ENCODE measurements around the gene ENTPD2.
"Not testable (repeated sequence)": the region's sequence is repeated elsewhere in the genome, so short reads cannot be mapped to it uniquely, and the experiment has no call there.

Gene ENTPD2

GRCh38 chr9:137044502-137045177, 9.2 kb downstream of the ENTPD2 start:
- DNase-seq = no peak

- no peak for DNase-seq
Measured at GRCh38 chr9:137044037-137044436, 9.8 kb downstream of the ENTPD2 start.

- no peak for DNase-seq
Measured at GRCh38 chr9:137042751-137043727, 10.8 kb downstream of the ENTPD2 start.

- DNase-seq = no peak
Measured at GRCh38 chr9:137041124-137041523, 12.7 kb downstream of the ENTPD2 start.

GRCh38 chr9:137040568-137040967, 13.3 kb downstream of the ENTPD2 start:
- DNase-seq = no peak

GRCh38 chr9:137039611-137040366, 14.1 kb downstream of the ENTPD2 start:
- no peak for DNase-seq

- no peak for DNase-seq
Measured at GRCh38 chr9:137038916-137039315, 14.9 kb downstream of the ENTPD2 start.

GRCh38 chr9:137037483-137037882, 16.4 kb downstream of the ENTPD2 start:
- DNase-seq = no peak

GRCh38 chr9:137037035-137037434, 16.8 kb downstream of the ENTPD2 start:
- no peak for DNase-seq

- no peak for DNase-seq
Measured at GRCh38 chr9:137035937-137036336, 17.9 kb downstream of the ENTPD2 start.

- no peak for DNase-seq
Measured at GRCh38 chr9:137035507-137035834, 18.4 kb downstream of the ENTPD2 start.

GRCh38 chr9:137034709-137035506, 19.0 kb downstream of the ENTPD2 start:
- peak; percentile 63 for DNase-seq

- no peak for DNase-seq
Measured at GRCh38 chr9:137034039-137034708, 19.7 kb downstream of the ENTPD2 start.

GRCh38 chr9:137033481-137033880, 20.4 kb downstream of the ENTPD2 start:
- not testable (repeated sequence) for DNase-seq

GRCh38 chr9:137032858-137033257, 21.0 kb downstream of the ENTPD2 start:
- DNase-seq = no peak

- DNase-seq = no peak
Measured at GRCh38 chr9:137031904-137032640, 21.8 kb downstream of the ENTPD2 start, which contains the start of gene FUT7. FUT7 (minus strand) TSS chr9:137032088; CDS start chr9:137031991, 97 bp downstream.

- DNase-seq = no peak
Measured at GRCh38 chr9:137030538-137031527, 23.0 kb downstream of the ENTPD2 start.

- DNase-seq = no peak
Measured at GRCh38 chr9:137030006-137030405, 23.9 kb downstream of the ENTPD2 start.

- DNase-seq = no peak
Measured at GRCh38 chr9:137029058-137029936, 24.6 kb downstream of the ENTPD2 start.

All from activated gamma-delta T cell (primary cell).